Esophagus muscularis mucosa (tissue), 4 donors: ENCODE measurements around the gene CDK14.

Experiments
- CTCF ChIP-seq, 3 experiments: fragments of 200-600 bp in 2 of 3; fragments of 450-650 bp in 1 of 3; sonication (generic) in 2 of 3; IDR thresholded peaks; one replicate each; pipeline ENCODE4 v1.5.1; 2017 to 2019; ENCODE audit warnings: antibody characterized with exemption in 3 of 3, mild to moderate bottlenecking in 2 of 3, moderate library complexity in 1 of 3
- EP300 ChIP-seq: sonication (generic); formaldehyde crosslinking; IDR thresholded peaks from one replicate; pipeline ENCODE4 v1.6.1; 2017; ENCODE audit warnings: antibody characterized with exemption
- POLR2A ChIP-seq: fragments of 450-650 bp; IDR thresholded peaks from one replicate; pipeline ENCODE4 v1.6.1; 2017; ENCODE audit warnings: antibody characterized with exemption, moderate library complexity, mild to moderate bottlenecking, low read depth
- POLR2AphosphoS5 ChIP-seq, 2 donors: sonication (generic); formaldehyde crosslinking; IDR thresholded peaks; one replicate each; pipeline ENCODE4 v1.6.1; 2017; ENCODE audit warnings: antibody characterized with exemption in 2 of 2

GRCh38 chr7:90654718-90655427, 58.8 kb downstream of the CDK14 start:
- TF ChIP-seq CTCF (IDR thresholded peaks at IDR 0.05) (no peak), POLR2A (no peak), EP300 (no peak), POLR2AphosphoS5 (IDR thresholded peaks at IDR 0.05) (no peak)
